HuH-7 (cell line): ENCODE measurements around the gene NEK8.
"Not testable (repeated sequence)": the region's sequence is repeated elsewhere in the genome, so short reads cannot be mapped to it uniquely, and the experiment has no call there.

Source experiments
- DNase-seq: peaks from one replicate; pipeline ENCODE4 v3.0.0; 2011; ENCODE audit warnings: low spot score

Gene NEK8

GRCh38 chr17:28710861-28711722 lies 17.5 kb upstream of the NEK8 start:
- DNase-seq: peak; percentile 99

- no peak for DNase-seq
These were observed 16.9 kb upstream of the NEK8 start, which contains the start of gene PROCA1 for GRCh38 chr17:28711723-28712031. TSS of gene PROCA1 (minus strand) at chr17:28711888. CDS start at chr17:28711660, 228 bp downstream.

- DNase-seq: no peak
These were observed 16.4 kb upstream of the NEK8 start for GRCh38 chr17:28712032-28712704.

- no peak for DNase-seq
These were observed 15.7 kb upstream of the NEK8 start for GRCh38 chr17:28712705-28713415.

- no peak for DNase-seq
These were observed 14.3 kb upstream of the NEK8 start for GRCh38 chr17:28714281-28714680.

- DNase-seq: no peak
These were observed 13.4 kb upstream of the NEK8 start for GRCh38 chr17:28715217-28715616.

- peak; percentile 28 for DNase-seq
These were observed 11.6 kb upstream of the NEK8 start for GRCh38 chr17:28716740-28717577.

- DNase-seq: peak; percentile 81
These were observed 10.8 kb upstream of the NEK8 start, which contains the start of gene RAB34 for GRCh38 chr17:28717578-28718332. TSS of gene RAB34 (minus strand) at chr17:28717868. CDS start at chr17:28717266, 602 bp downstream.

GRCh38 chr17:28718333-28719020 lies 10.1 kb upstream of the NEK8 start:
- no peak for DNase-seq

GRCh38 chr17:28719021-28719433 lies 9.6 kb upstream of the NEK8 start:
- no peak for DNase-seq

- DNase-seq: no peak
These were observed 8.2 kb upstream of the NEK8 start for GRCh38 chr17:28720247-28720996.

- not testable (repeated sequence) for DNase-seq
These were observed 7.6 kb upstream of the NEK8 start for GRCh38 chr17:28720997-28721329.

GRCh38 chr17:28722417-28723158 lies 6.0 kb upstream of the NEK8 start:
- DNase-seq: no peak

- no peak for DNase-seq
These were observed 5.3 kb upstream of the NEK8 start for GRCh38 chr17:28723159-28723835.

GRCh38 chr17:28723836-28724499 lies 4.6 kb upstream of the NEK8 start:
- not testable (repeated sequence) for DNase-seq

GRCh38 chr17:28724500-28725165 lies 4.0 kb upstream of the NEK8 start:
- no peak for DNase-seq

- no peak for DNase-seq
These were observed 3.4 kb upstream of the NEK8 start for GRCh38 chr17:28725166-28725659.
